NCI-H1694 treated with DMSO at 0.1 percent for 48 hours (cell line): ENCODE results near the gene SLC2A13.
A peak's percentile ranks its signal among the peaks of the same experiment; 100 is the strongest.

Source experiments
- DNase-seq: peaks from one replicate; lab custom pipeline; 2025; lab: John Stamatoyannopoulos, UW

SLC2A13 gene

GRCh38 chr12:39990122-39991101 lies 115.5 kb downstream of the SLC2A13 start:
- peak; percentile 49 for DNase-seq

GRCh38 chr12:39989501-39989900 lies 116.4 kb downstream of the SLC2A13 start:
- DNase-seq = no peak

GRCh38 chr12:39988574-39988973 lies 117.3 kb downstream of the SLC2A13 start:
- DNase-seq = no peak

- no peak for DNase-seq
These were observed 119.2 kb downstream of the SLC2A13 start for GRCh38 chr12:39986674-39987073.

GRCh38 chr12:39984670-39985069 lies 121.2 kb downstream of the SLC2A13 start:
- no peak for DNase-seq

GRCh38 chr12:39975374-39975918 lies 130.4 kb downstream of the SLC2A13 start:
- no peak for DNase-seq

GRCh38 chr12:39972119-39972518 lies 133.8 kb downstream of the SLC2A13 start:
- no peak for DNase-seq

GRCh38 chr12:39971348-39971747 lies 134.5 kb downstream of the SLC2A13 start:
- no peak for DNase-seq

- DNase-seq = peak; percentile 18
These were observed 139.2 kb downstream of the SLC2A13 start for GRCh38 chr12:39966721-39967120.

GRCh38 chr12:39966256-39966655 lies 139.6 kb downstream of the SLC2A13 start:
- no peak for DNase-seq

GRCh38 chr12:39959467-39959866 lies 146.4 kb downstream of the SLC2A13 start:
- no peak for DNase-seq

GRCh38 chr12:39959031-39959430 lies 146.8 kb downstream of the SLC2A13 start:
- no peak for DNase-seq

- DNase-seq = no peak
These were observed 147.5 kb downstream of the SLC2A13 start for GRCh38 chr12:39958377-39958776.

- no peak for DNase-seq
These were observed 149.2 kb downstream of the SLC2A13 start for GRCh38 chr12:39956725-39957124.

- DNase-seq = no peak
These were observed 159.3 kb downstream of the SLC2A13 start for GRCh38 chr12:39946361-39947280.

- no peak for DNase-seq
These were observed 168.8 kb downstream of the SLC2A13 start for GRCh38 chr12:39937119-39937518.

- no peak for DNase-seq
These were observed 170.0 kb downstream of the SLC2A13 start for GRCh38 chr12:39935839-39936238.

- DNase-seq = no peak
These were observed 170.6 kb downstream of the SLC2A13 start for GRCh38 chr12:39935275-39935674.

GRCh38 chr12:39931857-39932256 lies 174.0 kb downstream of the SLC2A13 start:
- DNase-seq = no peak

- DNase-seq = no peak
These were observed 174.7 kb downstream of the SLC2A13 start for GRCh38 chr12:39931231-39931630.

GRCh38 chr12:39930101-39930500 lies 175.8 kb downstream of the SLC2A13 start:
- no peak for DNase-seq

- no peak for DNase-seq
These were observed 177.5 kb downstream of the SLC2A13 start for GRCh38 chr12:39928181-39928899.
